Suprapubic skin (tissue), 4 donors: Measurements from ENCODE around the gene CDH1.

Experiments used
- EP300 ChIP-seq: sonication (generic); formaldehyde crosslinking; IDR thresholded peaks from one replicate; pipeline ENCODE4 v1.6.1; 2017; ENCODE audit warnings: antibody characterized with exemption
- POLR2A ChIP-seq, 2 donors: fragments of 450-650 bp; IDR thresholded peaks; one replicate each; pipeline ENCODE4 v1.6.1; 2017; ENCODE audit warnings: antibody characterized with exemption in 2 of 2, mild to moderate bottlenecking in 2 of 2, moderate library complexity in 2 of 2
- POLR2AphosphoS5 ChIP-seq, 3 donors: sonication (generic); formaldehyde crosslinking; IDR thresholded peaks; one replicate each; pipeline ENCODE4 v1.6.1; 2017; ENCODE audit warnings: antibody characterized with exemption in 3 of 3
- TF ChIP-seq, protein P1 (sequence below), 2 donors: fragments of 200-600 bp in 1 of 2; fragments of 450-650 bp in 1 of 2; sonication (generic) in 1 of 2; IDR thresholded peaks; one replicate each; pipeline ENCODE4 v1.5.1; 2016 to 2019; ENCODE audit warnings: antibody characterized with exemption in 2 of 2, mild to moderate bottlenecking in 1 of 2, moderate library complexity in 1 of 2

DNA sequence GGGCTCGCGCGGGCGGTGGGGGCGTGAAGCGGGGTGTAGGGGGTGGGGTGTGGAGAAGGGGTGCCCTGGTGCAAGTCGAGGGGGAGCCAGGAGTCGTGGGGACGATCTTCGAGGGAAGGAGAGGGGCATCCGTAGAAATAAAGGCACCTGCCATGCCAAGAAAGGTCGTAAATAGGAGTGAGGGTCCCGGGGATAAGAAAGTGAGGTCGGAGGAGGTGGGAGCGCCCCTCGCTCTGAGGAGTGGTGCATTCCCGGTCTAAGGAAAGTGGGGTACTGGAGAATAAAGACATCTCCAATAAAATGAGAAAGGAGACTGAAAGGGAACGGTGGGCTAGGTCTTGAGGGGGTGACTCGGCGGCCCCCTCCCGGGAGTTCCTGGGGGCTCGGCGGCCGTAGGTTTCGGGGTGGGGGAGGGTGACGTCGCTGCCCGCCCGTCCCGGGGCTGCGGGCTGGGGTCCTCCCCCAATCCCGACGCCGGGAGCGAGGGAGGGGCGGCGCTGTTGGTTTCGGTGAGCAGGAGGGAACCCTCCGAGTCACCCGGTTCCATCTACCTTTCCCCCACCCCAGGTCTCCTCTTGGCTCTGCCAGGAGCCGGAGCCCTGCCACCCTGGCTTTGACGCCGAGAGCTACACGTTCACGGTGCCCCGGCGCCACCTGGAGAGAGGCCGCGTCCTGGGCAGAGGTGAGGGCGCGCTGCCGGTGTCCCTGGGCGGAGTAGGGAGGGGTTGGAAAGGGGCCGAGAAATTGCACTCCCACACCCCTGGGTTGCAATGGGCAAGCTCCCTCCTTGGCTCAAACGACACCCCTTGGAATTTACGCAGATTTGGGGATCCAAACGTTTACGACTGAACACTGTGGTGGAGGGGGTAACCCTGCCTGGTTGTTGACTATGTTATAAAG lies 888 bp downstream of the CDH1 start:
- TF ChIP-seq, protein P1, sequence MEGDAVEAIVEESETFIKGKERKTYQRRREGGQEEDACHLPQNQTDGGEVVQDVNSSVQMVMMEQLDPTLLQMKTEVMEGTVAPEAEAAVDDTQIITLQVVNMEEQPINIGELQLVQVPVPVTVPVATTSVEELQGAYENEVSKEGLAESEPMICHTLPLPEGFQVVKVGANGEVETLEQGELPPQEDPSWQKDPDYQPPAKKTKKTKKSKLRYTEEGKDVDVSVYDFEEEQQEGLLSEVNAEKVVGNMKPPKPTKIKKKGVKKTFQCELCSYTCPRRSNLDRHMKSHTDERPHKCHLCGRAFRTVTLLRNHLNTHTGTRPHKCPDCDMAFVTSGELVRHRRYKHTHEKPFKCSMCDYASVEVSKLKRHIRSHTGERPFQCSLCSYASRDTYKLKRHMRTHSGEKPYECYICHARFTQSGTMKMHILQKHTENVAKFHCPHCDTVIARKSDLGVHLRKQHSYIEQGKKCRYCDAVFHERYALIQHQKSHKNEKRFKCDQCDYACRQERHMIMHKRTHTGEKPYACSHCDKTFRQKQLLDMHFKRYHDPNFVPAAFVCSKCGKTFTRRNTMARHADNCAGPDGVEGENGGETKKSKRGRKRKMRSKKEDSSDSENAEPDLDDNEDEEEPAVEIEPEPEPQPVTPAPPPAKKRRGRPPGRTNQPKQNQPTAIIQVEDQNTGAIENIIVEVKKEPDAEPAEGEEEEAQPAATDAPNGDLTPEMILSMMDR (IDR thresholded peaks at IDR 0.05) = no peak
- TF ChIP-seq POLR2A (IDR thresholded peaks at IDR 0.05) (no peak), EP300 (no peak), POLR2AphosphoS5 (IDR thresholded peaks at IDR 0.05) (no peak)
